Measurements from ENCODE around the gene CHD5. TPM values are rescaled to one million over a fixed set of nuclear protein-coding genes. Genes with fewer than 3 reads are reported as not detected.
A peak's percentile ranks its signal among the peaks of the same experiment; 100 is the strongest.

CHD5 gene
- total RNA-seq, 1 experiment from 2014 or later, result 62.9 TPM

DNA sequence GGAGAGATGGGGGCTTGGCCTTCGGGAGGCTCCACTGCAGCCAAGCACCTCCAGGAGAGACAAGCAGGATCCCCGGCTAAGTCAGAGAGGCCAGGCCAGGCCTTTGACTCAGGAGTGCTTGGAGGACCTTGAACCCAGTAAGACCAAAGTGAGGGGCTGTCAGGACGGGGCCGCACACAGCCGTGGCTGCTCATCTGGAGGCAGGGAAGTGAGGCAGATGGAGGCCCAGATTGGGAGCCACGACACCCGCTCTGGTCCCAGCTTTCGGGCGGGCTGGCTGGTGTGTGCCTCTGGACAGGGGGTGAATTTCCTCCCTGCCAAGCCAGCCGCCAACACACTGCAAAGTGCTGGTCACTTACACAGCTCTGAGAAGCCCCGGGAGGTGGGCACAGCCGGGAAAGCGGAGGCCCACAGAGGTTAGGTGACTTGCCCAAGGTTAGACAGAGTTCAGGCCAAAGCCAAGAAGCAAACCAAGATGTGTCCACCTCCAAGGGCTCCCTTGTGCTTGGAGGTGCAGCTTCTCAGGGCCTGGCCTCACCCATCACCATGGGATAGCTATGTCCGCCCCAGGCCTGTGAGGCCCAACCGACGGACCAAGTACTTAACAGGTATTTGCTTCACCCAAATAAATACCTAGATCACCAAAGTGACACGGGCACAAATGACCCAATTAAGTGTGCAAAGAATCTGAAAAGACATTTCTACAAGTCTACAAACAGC lies 58.3 kb downstream of the CHD5 start:
- intact Hi-C loops (cut with micrococcal nuclease; ENCODE audit: unreplicated experiment), result no loop called here
- POLR2A ChIA-PET, result no interaction called here
- Histone ChIP-seq H3K27me3 (ENCODE audit: control insufficient read depth, insufficient read depth, low read length) (no peaks in the 10 kb centered on the region), H3K4me1 (ENCODE audit: control insufficient read depth, insufficient read depth, low read length) (no peaks in the 10 kb centered on the region), H3K4me3 (ENCODE audit: low read depth in 2 of 2, low read length in 2 of 2) (no peak overlapping the region), H3K9me3 (ENCODE audit: control insufficient read depth, insufficient read depth, low read depth, low read length) (peaks cover 11% of the 10 kb centered on the region), H3K27ac (ENCODE audit: low read length) (no peak overlapping the region), H3K36me3 (ENCODE audit: control insufficient read depth, insufficient read depth, low read length) (no peaks in the 10 kb centered on the region)
- ATAC-seq, result no peak
- CTCF ChIA-PET, result no interaction called here
- BruUV-seq (replicated peaks), result TSS peak; percentile 44
- TF ChIP-seq POLR2AphosphoS5 (IDR thresholded peaks at IDR 0.05; ENCODE audit: low read depth, low read length), result no peak
- in situ Hi-C loops (cut with HindIII; ENCODE audit: low pct_unique_long_range_greater_than_20kb, low sequenced_read_pairs), result no loop called here
- DNase-seq (ENCODE audit: low read depth, low spot score), result no peak

DNA sequence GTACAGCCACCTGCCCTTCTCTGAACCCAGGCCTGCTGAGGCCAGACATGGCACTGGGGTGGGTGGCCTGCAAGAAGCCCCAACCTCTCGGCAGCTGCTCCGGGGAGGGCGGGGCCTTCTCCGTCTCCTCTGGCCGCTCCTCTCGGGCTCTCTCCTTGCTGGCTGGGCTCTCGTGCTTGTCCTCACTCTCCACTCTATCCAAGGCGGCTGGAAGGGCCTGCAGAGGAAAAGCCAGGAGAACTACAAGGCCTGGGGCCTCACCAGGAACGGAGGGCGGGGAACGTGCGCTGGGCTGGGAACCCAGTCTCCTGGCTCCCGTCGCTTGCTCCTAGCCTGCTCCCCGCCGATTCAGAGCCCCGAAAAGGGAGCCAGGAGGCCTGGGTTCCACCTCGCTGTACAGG lies 59.1 kb downstream of the CHD5 start:
- intact Hi-C loops (cut with micrococcal nuclease; ENCODE audit: unreplicated experiment), result no loop called here
- no peak overlapping the region for H3K27ac ChIP-seq (ENCODE audit: low read length)
- in situ Hi-C loops (cut with HindIII; ENCODE audit: low pct_unique_long_range_greater_than_20kb, low sequenced_read_pairs), result no loop called here
- H3K4me3 ChIP-seq (ENCODE audit: low read depth in 2 of 2, low read length in 2 of 2), result no peak overlapping the region
- ATAC-seq (no peak), DNase-seq (ENCODE audit: low read depth, low spot score) (no peak)
- no TSS peak for BruUV-seq (replicated peaks)
- no peaks in the 10 kb centered on the region for H3K27me3 ChIP-seq (ENCODE audit: control insufficient read depth, insufficient read depth, low read length)
- no peaks in the 10 kb centered on the region for H3K36me3 ChIP-seq (ENCODE audit: control insufficient read depth, insufficient read depth, low read length)
- TF ChIP-seq, protein P1, sequence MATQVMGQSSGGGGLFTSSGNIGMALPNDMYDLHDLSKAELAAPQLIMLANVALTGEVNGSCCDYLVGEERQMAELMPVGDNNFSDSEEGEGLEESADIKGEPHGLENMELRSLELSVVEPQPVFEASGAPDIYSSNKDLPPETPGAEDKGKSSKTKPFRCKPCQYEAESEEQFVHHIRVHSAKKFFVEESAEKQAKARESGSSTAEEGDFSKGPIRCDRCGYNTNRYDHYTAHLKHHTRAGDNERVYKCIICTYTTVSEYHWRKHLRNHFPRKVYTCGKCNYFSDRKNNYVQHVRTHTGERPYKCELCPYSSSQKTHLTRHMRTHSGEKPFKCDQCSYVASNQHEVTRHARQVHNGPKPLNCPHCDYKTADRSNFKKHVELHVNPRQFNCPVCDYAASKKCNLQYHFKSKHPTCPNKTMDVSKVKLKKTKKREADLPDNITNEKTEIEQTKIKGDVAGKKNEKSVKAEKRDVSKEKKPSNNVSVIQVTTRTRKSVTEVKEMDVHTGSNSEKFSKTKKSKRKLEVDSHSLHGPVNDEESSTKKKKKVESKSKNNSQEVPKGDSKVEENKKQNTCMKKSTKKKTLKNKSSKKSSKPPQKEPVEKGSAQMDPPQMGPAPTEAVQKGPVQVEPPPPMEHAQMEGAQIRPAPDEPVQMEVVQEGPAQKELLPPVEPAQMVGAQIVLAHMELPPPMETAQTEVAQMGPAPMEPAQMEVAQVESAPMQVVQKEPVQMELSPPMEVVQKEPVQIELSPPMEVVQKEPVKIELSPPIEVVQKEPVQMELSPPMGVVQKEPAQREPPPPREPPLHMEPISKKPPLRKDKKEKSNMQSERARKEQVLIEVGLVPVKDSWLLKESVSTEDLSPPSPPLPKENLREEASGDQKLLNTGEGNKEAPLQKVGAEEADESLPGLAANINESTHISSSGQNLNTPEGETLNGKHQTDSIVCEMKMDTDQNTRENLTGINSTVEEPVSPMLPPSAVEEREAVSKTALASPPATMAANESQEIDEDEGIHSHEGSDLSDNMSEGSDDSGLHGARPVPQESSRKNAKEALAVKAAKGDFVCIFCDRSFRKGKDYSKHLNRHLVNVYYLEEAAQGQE (IDR thresholded peaks at IDR 0.05; ENCODE audit: insufficient read depth in 1 of 2, low read depth in 2 of 2, low read length in 1 of 2), result no peak
- TF ChIP-seq TCF7L2 (IDR thresholded peaks at IDR 0.05; ENCODE audit: low read depth, low read length), result no peak
- peaks cover 14% of the 10 kb centered on the region for H3K9me3 ChIP-seq (ENCODE audit: control insufficient read depth, insufficient read depth, low read depth, low read length)
- CTCF ChIA-PET, result interaction anchor here (0.6 kb wide), 1 partner anchor 17 kb away, joined by 7 read pairs; no protein-coding TSS in a partner anchor
- POLR2A ChIA-PET, result no interaction called here
- no peaks in the 10 kb centered on the region for H3K4me1 ChIP-seq (ENCODE audit: control insufficient read depth, insufficient read depth, low read length)

DNA sequence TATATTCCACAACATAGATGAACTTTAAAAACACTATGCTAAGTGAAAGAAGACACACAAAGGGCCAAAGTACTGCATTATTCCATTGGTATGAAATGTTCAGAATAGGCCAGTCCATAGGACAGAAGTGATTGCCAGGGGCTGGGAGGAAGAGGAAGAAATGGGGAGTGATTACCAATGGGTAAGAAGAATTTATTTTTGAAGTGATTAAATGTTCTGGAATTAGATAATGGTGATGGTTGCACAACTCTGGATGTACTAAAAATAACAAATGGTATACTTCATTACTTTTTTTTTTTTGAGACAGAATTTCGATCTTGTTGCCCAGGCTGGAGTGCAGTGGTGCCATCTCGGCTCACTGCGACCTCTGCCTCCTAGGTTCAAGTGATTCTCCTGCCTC lies 61.7 kb downstream of the CHD5 start:
- intact Hi-C loops (cut with micrococcal nuclease; ENCODE audit: unreplicated experiment), result no loop called here
- no peak for DNase-seq (ENCODE audit: low read depth, low spot score)
- in situ Hi-C loops (cut with HindIII; ENCODE audit: low pct_unique_long_range_greater_than_20kb, low sequenced_read_pairs), result no loop called here
- TF ChIP-seq, protein P1 (IDR thresholded peaks at IDR 0.05; ENCODE audit: insufficient read depth in 1 of 2, low read depth in 2 of 2, low read length in 1 of 2), result no peak
- TF ChIP-seq POLR2AphosphoS5 (IDR thresholded peaks at IDR 0.05; ENCODE audit: low read depth, low read length) (no peak), SIN3A (IDR thresholded peaks at IDR 0.05; ENCODE audit: borderline replicate concordance, insufficient read depth, low read depth, low read length) (no peak), TCF7L2 (IDR thresholded peaks at IDR 0.05; ENCODE audit: low read depth, low read length) (no peak)
- TF ChIP-seq, protein P2, sequence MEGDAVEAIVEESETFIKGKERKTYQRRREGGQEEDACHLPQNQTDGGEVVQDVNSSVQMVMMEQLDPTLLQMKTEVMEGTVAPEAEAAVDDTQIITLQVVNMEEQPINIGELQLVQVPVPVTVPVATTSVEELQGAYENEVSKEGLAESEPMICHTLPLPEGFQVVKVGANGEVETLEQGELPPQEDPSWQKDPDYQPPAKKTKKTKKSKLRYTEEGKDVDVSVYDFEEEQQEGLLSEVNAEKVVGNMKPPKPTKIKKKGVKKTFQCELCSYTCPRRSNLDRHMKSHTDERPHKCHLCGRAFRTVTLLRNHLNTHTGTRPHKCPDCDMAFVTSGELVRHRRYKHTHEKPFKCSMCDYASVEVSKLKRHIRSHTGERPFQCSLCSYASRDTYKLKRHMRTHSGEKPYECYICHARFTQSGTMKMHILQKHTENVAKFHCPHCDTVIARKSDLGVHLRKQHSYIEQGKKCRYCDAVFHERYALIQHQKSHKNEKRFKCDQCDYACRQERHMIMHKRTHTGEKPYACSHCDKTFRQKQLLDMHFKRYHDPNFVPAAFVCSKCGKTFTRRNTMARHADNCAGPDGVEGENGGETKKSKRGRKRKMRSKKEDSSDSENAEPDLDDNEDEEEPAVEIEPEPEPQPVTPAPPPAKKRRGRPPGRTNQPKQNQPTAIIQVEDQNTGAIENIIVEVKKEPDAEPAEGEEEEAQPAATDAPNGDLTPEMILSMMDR (IDR thresholded peaks at IDR 0.05), result no peak
- Histone ChIP-seq H3K27ac (ENCODE audit: low read length) (no peak overlapping the region), H3K27me3 (ENCODE audit: control insufficient read depth, insufficient read depth, low read length) (no peaks in the 10 kb centered on the region), H3K36me3 (ENCODE audit: control insufficient read depth, insufficient read depth, low read length) (no peaks in the 10 kb centered on the region), H3K4me1 (ENCODE audit: control insufficient read depth, insufficient read depth, low read length) (no peaks in the 10 kb centered on the region), H3K4me3 (ENCODE audit: low read depth in 2 of 2, low read length in 2 of 2) (no peak overlapping the region), H3K9me3 (ENCODE audit: control insufficient read depth, insufficient read depth, low read depth, low read length) (peaks cover 14% of the 10 kb centered on the region)
- POLR2A ChIA-PET, result no interaction called here
- BruUV-seq (replicated peaks), result no TSS peak
- CTCF ChIA-PET, result no interaction called here
- no peak for ATAC-seq
